Neural cell (in vitro differentiated cells): Measurements from ENCODE around the gene KNG1. TPM values are rescaled to one million over a fixed set of nuclear protein-coding genes. Genes with fewer than 3 reads are reported as not detected.

Source experiments
- H2AFZ ChIP-seq: fragments of 200-600, 300-800 bp; sonication (generic), shearing (Covaris generic); 2 replicates; pipeline ENCODE4 v1.6.0; 2014; ENCODE audit warnings: low read depth, mild to moderate bottlenecking, antibody characterized with exemption, low read length, moderate library complexity
- H3F3A ChIP-seq: fragments of 200-600 bp; shearing (Covaris generic); 2 replicates; pipeline ENCODE4 v1.6.1; 2016; ENCODE audit warnings: mild to moderate bottlenecking, moderate library complexity, mixed read lengths, antibody characterized with exemption, low read length; ENCODE audit not compliant: insufficient read depth, poor library complexity, severe bottlenecking
- H3K27ac ChIP-seq: fragments of 200-600, 300-800 bp; sonication (generic), shearing (Covaris generic); 2 replicates; pipeline ENCODE4 v1.5.1; 2014; ENCODE audit warnings: mild to moderate bottlenecking, low read length, moderate library complexity
- H3K27me3 ChIP-seq: fragments of 300-800, 200-600 bp; sonication (generic), shearing (Covaris generic); 2 replicates; pipeline ENCODE4 v1.6.0; 2014; ENCODE audit warnings: mild to moderate bottlenecking, low read depth, low read length, moderate library complexity; ENCODE audit not compliant: insufficient read depth
- H3K36me3 ChIP-seq: fragments of 300-800, 200-600 bp; sonication (generic), shearing (Covaris generic); 2 replicates; pipeline ENCODE4 v1.5.1; 2014; ENCODE audit warnings: mild to moderate bottlenecking, antibody characterized with exemption, low read length, moderate library complexity; ENCODE audit not compliant: insufficient read depth
- H3K4me2 ChIP-seq: fragments of 300-800, 200-600 bp; sonication (generic), shearing (Covaris generic); 2 replicates; pipeline ENCODE4 v1.6.0; 2014; ENCODE audit warnings: mild to moderate bottlenecking, low read length
- H3K4me3 ChIP-seq: fragments of 300-800, 200-600 bp; sonication (generic), shearing (Covaris generic); 2 replicates; pipeline ENCODE4 v1.5.1; 2014; ENCODE audit warnings: mild to moderate bottlenecking, low read length, moderate library complexity
- H3K79me2 ChIP-seq: fragments of 200-600 bp; shearing (Covaris generic); replicated peaks from 2 replicates; pipeline ENCODE4 v1.6.0; 2014; ENCODE audit warnings: mild to moderate bottlenecking, low read length, moderate library complexity; ENCODE audit not compliant: insufficient read depth
- H3K9ac ChIP-seq: fragments of 300-800, 200-600 bp; sonication (generic), shearing (Covaris generic); 2 replicates; pipeline ENCODE4 v1.6.1; 2016; ENCODE audit warnings: mild to moderate bottlenecking, low read length, mixed read lengths
- H3K9me2 ChIP-seq: fragments of 200-600 bp; shearing (Covaris generic); 2 replicates; pipeline ENCODE4 v1.6.1; 2016; ENCODE audit warnings: mild to moderate bottlenecking, low read length, mixed read lengths; ENCODE audit not compliant: insufficient read depth
- H3K9me3 ChIP-seq: fragments of 200-600, 300-800 bp; sonication (generic), shearing (Covaris generic); 2 replicates; pipeline ENCODE4 v1.6.1; 2016; ENCODE audit warnings: mild to moderate bottlenecking, mixed run types, low read length, moderate library complexity, mixed read lengths
- H4K20me1 ChIP-seq: fragments of 200-600 bp; shearing (Covaris generic); 2 replicates; pipeline ENCODE4 v1.6.1; 2016; ENCODE audit warnings: mild to moderate bottlenecking, mixed run types; ENCODE audit not compliant: insufficient read depth
- CTCF ChIP-seq: fragments of 450-650 bp; IDR thresholded peaks from 2 replicates; pipeline ENCODE4 v1.5.1; 2014; ENCODE audit warnings: antibody characterized with exemption, mild to moderate bottlenecking, moderate library complexity; ENCODE audit not compliant: poor library complexity, severe bottlenecking
- EP300 ChIP-seq: fragments of 450-650 bp; conservative IDR thresholded peaks from 2 replicates; pipeline ENCODE4 v1.6.1; 2014; ENCODE audit warnings: antibody characterized with exemption, mild to moderate bottlenecking, moderate library complexity; ENCODE audit not compliant: poor library complexity, severe bottlenecking
- EZH2 ChIP-seq: fragments of 200-600, 300-800 bp; shearing (Covaris generic), sonication (generic); IDR thresholded peaks from 2 replicates; pipeline ENCODE4 v1.6.1; 2014; ENCODE audit warnings: antibody characterized with exemption, low read length, borderline replicate concordance, mild to moderate bottlenecking; ENCODE audit not compliant: insufficient read depth, poor library complexity, severe bottlenecking
- MXI1 ChIP-seq: fragments of 450-650 bp; conservative IDR thresholded peaks from 2 replicates; pipeline ENCODE4 v1.6.1; 2014; ENCODE audit warnings: antibody characterized with exemption, mild to moderate bottlenecking; ENCODE audit not compliant: poor library complexity, severe bottlenecking
- POLR2AphosphoS5 ChIP-seq: IDR thresholded peaks from 2 replicates; pipeline ENCODE4 v1.6.1; 2012
- RAD21 ChIP-seq: fragments of 450-650 bp; conservative IDR thresholded peaks from 2 replicates; pipeline ENCODE4 v1.6.1; 2014; ENCODE audit warnings: antibody characterized with exemption, mild to moderate bottlenecking, moderate library complexity
- REST ChIP-seq: IDR thresholded peaks from 2 replicates; pipeline ENCODE4 v1.6.1; 2012; ENCODE audit warnings: borderline replicate concordance
- SMC3 ChIP-seq: fragments of 450-650 bp; conservative IDR thresholded peaks from 2 replicates; pipeline ENCODE4 v1.6.1; 2014; ENCODE audit warnings: antibody characterized with exemption, mild to moderate bottlenecking, moderate library complexity; ENCODE audit not compliant: poor library complexity
- TAF1 ChIP-seq: IDR thresholded peaks from 2 replicates; pipeline ENCODE4 v1.6.1; 2012; ENCODE audit warnings: low read depth
- polyA plus RNA-seq: library from polyadenylated mRNA; depleted of rRNA; stranded (reverse); fragments of >200 nt; gene quantifications from 2 replicates; pipeline ENCODE4 v1.2.3, GENCODE V29; 2014

The KNG1 gene
- polyA plus RNA-seq, 1 donor from 2014 or later: not detected

DNA sequence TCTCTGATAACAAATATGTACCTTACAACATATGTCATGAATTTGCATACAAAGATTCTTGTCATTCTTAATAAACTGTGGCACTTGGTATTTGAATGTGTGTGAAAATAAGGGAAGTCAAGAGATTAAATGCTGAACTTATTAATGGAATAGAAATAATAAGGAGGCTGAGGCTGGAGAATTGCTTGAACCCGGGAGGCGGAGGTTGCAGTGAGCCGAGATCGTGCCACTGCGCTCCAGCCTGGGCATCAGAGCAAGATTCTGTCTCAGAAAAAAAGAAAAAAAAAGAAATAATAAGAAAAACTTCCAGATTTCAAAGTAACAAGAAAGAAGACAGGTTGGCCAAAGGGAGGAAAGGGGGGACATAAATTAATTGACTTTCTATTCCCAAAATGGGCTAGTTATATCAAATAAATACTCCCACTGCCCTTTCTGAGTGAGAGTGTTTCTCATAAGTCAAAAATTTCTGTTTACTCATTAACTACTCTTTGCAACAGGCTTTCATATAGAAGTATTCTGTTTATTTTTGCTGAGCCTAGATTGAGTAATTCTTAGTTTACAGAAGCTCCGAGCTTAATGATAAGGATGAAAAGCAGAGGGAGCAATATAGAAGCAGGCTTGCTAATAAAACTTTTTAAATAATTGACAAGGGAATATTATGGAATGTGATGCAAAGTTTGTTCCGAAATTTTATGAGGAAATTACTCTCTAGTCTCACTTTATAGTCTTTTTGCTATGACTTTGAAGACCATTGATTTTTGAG, 25.6 kb downstream of the KNG1 start:
- no peaks in the 10 kb centered on the region for H3F3A ChIP-seq
- H3K27me3 ChIP-seq: no peaks in the 10 kb centered on the region
- no peak for TF ChIP-seq POLR2AphosphoS5
- no peak for TF ChIP-seq RAD21
- TF ChIP-seq CTCF: no peak
- TF ChIP-seq EP300: no peak
- TF ChIP-seq EZH2: no peak
- no peak for TF ChIP-seq MXI1
- no peak for TF ChIP-seq TAF1
- no peak for TF ChIP-seq REST
- TF ChIP-seq SMC3: no peak
- H4K20me1 ChIP-seq: no peaks in the 10 kb centered on the region
- no peaks in the 10 kb centered on the region for H3K36me3 ChIP-seq
- no peak overlapping the region for H3K4me3 ChIP-seq
- H3K79me2 ChIP-seq: no peaks in the 10 kb centered on the region
- no peak overlapping the region for H3K27ac ChIP-seq
- H2AFZ ChIP-seq: no peak overlapping the region
- no peak overlapping the region for H3K9ac ChIP-seq
- H3K9me3 ChIP-seq: no peaks in the 10 kb centered on the region
- H3K4me2 ChIP-seq: no peak overlapping the region
- no peaks in the 10 kb centered on the region for H3K9me2 ChIP-seq

- Histone ChIP-seq H3K4me3 (no peak overlapping the region), H3K9me2 (no peaks in the 10 kb centered on the region), H3K9ac (no peak overlapping the region), H3K9me3 (no peaks in the 10 kb centered on the region), H3K27me3 (no peaks in the 10 kb centered on the region), H3F3A (no peaks in the 10 kb centered on the region), H2AFZ (no peak overlapping the region), H3K27ac (no peak overlapping the region), H3K79me2 (no peaks in the 10 kb centered on the region), H4K20me1 (no peaks in the 10 kb centered on the region), H3K36me3 (no peaks in the 10 kb centered on the region), H3K4me2 (no peak overlapping the region)
- TF ChIP-seq EP300: no peak
- TF ChIP-seq EZH2: no peak
- no peak for TF ChIP-seq MXI1
- TF ChIP-seq REST: no peak
- TF ChIP-seq CTCF: no peak
- TF ChIP-seq SMC3: no peak
- no peak for TF ChIP-seq POLR2AphosphoS5
- no peak for TF ChIP-seq RAD21
- no peak for TF ChIP-seq TAF1
These were observed 26.5 kb downstream of the KNG1 start for GRCh38 chr3:186743666-186744065.
